ENCODE results near the gene LMCD1.

GRCh38 chr3:8604988-8605387 is 103.4 kb downstream of the LMCD1 start:
- TF ChIP-seq CTCF (IDR thresholded peaks at IDR 0.05; ENCODE audit: control extremely low read depth in 1 of 3, insufficient read depth in 1 of 3, low read depth in 1 of 3, low read length in 3 of 3) (no peak), BACH1 (IDR thresholded peaks at IDR 0.05; ENCODE audit: low read length) (no peak), JUN (IDR thresholded peaks at IDR 0.05; ENCODE audit: low read depth, low read length) (no peak), ZNF274 (IDR thresholded peaks at IDR 0.05; ENCODE audit: borderline replicate concordance, extremely low read depth, low read length) (no peak), YY1 (IDR thresholded peaks at IDR 0.05; ENCODE audit: low read depth, low read length) (no peak)

All from H1 (cell line).